ENCODE measurements around the gene PDZRN3. TPM values are rescaled to one million over a fixed set of nuclear protein-coding genes. Genes with fewer than 3 reads are reported as not detected.

Gene PDZRN3
- total RNA-seq, 1 experiment from 2014 or later = not detected

DNA sequence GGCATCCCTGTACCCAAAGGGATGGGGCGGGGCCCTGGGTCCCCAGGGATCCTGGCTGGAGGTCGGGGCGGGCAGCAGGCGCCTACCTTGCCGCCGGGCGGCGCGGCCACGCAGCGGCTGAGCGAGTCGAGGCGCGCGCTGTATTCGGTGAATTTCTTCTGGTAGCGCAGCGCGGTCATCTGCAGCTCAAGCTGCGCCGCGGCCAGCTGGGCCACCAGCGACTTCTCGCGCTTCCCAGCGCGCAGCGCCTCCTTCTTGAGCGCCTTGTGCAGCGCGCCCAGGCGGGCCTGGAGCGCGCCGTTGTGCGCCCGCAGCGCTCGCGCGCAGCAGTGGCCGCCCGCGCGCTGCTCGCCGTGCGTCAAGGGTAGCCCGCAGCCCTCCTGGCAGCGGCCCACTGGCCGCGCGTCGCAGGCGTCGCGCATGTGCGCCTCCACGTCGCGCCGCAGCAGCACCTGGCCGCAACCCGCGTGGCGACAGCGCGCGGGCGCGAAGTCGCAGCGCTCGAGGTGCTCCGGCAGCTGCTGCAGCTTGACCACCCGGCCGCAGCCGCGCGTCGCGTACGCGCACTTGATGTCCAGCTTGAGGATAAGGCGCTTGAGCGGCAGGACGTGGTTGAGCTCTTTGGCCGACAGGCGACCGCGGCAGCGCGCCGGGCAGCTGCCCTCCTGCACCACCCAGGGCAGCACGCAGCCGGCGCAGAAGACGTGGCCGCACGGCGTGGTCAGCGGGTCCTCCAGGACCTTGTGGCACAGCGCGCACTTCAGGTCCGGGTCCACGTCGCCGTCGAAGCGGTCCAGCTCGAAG, 522 bp downstream of the PDZRN3 start:
- Histone ChIP-seq H3K9me3 (ENCODE audit: insufficient read depth, low read depth) (no peaks in the 10 kb centered on the region), H3K36me3 (ENCODE audit: low read depth) (no peaks in the 10 kb centered on the region), H3K4me3 (no peak overlapping the region), H3K4me2 (no peak overlapping the region), H3K27ac (no peak overlapping the region), H3K27me3 (ENCODE audit: insufficient read depth, low read depth) (no peaks in the 10 kb centered on the region; the same call in 1 of the 2 replicates), H2AFZ (no peak overlapping the region), H4K20me1 (ENCODE audit: insufficient read depth) (no peaks in the 10 kb centered on the region), H3F3A (ENCODE audit: insufficient read depth, low read depth) (no peaks in the 10 kb centered on the region), H3K79me2 (ENCODE audit: low read depth) (no peaks in the 10 kb centered on the region), H3K9me2 (ENCODE audit: insufficient read depth) (no peaks in the 10 kb centered on the region), H3K4me1 (replicated peaks; ENCODE audit: insufficient read depth) (no peaks in the 10 kb centered on the region)
- CTCF ChIA-PET = no interaction called here
- BruUV-seq (replicated peaks) = no TSS peak
- intact Hi-C loops (cut with micrococcal nuclease; ENCODE audit: unreplicated experiment) = no loop called here
- no peak for DNase-seq
- TF ChIP-seq EZH2 (IDR thresholded peaks at IDR 0.05; ENCODE audit: low read depth) (no peak), CTCF (conservative IDR thresholded peaks at IDR 0.05) (no peak)
- POLR2A ChIA-PET (ENCODE audit: unreplicated experiment) = no interaction called here

GRCh38 chr3:73623346-73623745, 1.4 kb downstream of the PDZRN3 start:
- H3K9me3 ChIP-seq (ENCODE audit: insufficient read depth, low read depth) = no peaks in the 10 kb centered on the region
- intact Hi-C loops (cut with micrococcal nuclease; ENCODE audit: unreplicated experiment) = no loop called here
- no peaks in the 10 kb centered on the region for H3K36me3 ChIP-seq (ENCODE audit: low read depth)
- H3F3A ChIP-seq (ENCODE audit: insufficient read depth, low read depth) = no peaks in the 10 kb centered on the region
- no TSS peak for BruUV-seq (replicated peaks)
- no peak overlapping the region for H3K4me3 ChIP-seq
- H4K20me1 ChIP-seq (ENCODE audit: insufficient read depth) = no peaks in the 10 kb centered on the region
- no peak overlapping the region for H3K27ac ChIP-seq
- H3K27me3 ChIP-seq (ENCODE audit: insufficient read depth, low read depth) = no peaks in the 10 kb centered on the region; the same call in 1 of the 2 replicates
- no peaks in the 10 kb centered on the region for H3K9me2 ChIP-seq (ENCODE audit: insufficient read depth)
- no peak for TF ChIP-seq EZH2 (IDR thresholded peaks at IDR 0.05; ENCODE audit: low read depth)
- DNase-seq = no peak
- no peak overlapping the region for H2AFZ ChIP-seq
- ChIA-PET CTCF (no interaction called here), POLR2A (ENCODE audit: unreplicated experiment) (no interaction called here)
- no peaks in the 10 kb centered on the region for H3K4me1 ChIP-seq (replicated peaks; ENCODE audit: insufficient read depth)
- no peak overlapping the region for H3K4me2 ChIP-seq
- H3K79me2 ChIP-seq (ENCODE audit: low read depth) = no peaks in the 10 kb centered on the region

DNA sequence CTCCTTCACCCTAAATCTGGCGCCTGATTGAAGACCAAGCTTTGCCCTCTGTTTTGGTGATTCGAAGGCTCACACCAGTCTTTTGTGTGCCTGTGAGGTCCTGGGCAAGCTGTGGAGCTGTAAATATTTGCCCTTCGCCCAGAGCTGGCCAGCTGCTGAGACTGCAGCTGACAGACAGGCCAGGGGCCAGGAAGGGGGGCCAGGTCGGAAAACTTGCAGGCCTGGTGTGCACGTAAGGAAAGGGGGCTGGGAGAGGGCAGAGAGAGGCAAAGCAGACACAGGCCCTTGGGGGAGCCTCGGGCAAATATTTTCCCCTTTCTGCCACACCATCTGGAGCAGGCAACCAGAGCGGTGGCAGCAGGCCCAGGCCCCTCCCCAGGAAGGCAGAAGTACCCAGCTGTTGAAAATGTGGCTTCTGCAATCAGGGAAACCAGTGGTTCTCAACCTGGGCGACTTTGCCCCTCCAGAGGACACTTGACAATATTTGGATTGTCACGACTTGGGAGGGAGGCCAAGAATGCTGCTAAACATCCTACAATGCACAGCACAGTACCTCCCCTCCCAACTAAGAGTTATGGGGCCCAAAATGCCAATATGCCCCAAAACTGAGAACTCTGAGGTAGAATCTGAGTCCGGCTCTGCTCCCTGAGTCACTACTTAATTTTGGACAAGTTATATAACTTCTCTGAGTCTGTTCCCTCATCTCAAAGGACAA, 2.5 kb downstream of the PDZRN3 start:
- Histone ChIP-seq H3K9me2 (ENCODE audit: insufficient read depth) (no peaks in the 10 kb centered on the region), H3K27ac (no peak overlapping the region), H3K79me2 (ENCODE audit: low read depth) (no peaks in the 10 kb centered on the region), H3K4me2 (no peak overlapping the region), H3F3A (ENCODE audit: insufficient read depth, low read depth) (no peaks in the 10 kb centered on the region), H3K9me3 (ENCODE audit: insufficient read depth, low read depth) (no peaks in the 10 kb centered on the region), H4K20me1 (ENCODE audit: insufficient read depth) (no peaks in the 10 kb centered on the region), H3K4me3 (no peak overlapping the region), H3K27me3 (ENCODE audit: insufficient read depth, low read depth) (no peaks in the 10 kb centered on the region; the same call in 1 of the 2 replicates), H3K4me1 (replicated peaks; ENCODE audit: insufficient read depth) (no peaks in the 10 kb centered on the region), H2AFZ (no peak overlapping the region), H3K36me3 (ENCODE audit: low read depth) (no peaks in the 10 kb centered on the region)
- ChIA-PET CTCF (no interaction called here), POLR2A (ENCODE audit: unreplicated experiment) (no interaction called here)
- no peak for DNase-seq
- BruUV-seq (replicated peaks) = no TSS peak
- TF ChIP-seq CTCF (conservative IDR thresholded peaks at IDR 0.05) (no peak), EZH2 (IDR thresholded peaks at IDR 0.05; ENCODE audit: low read depth) (no peak)
- intact Hi-C loops (cut with micrococcal nuclease; ENCODE audit: unreplicated experiment) = no loop called here

Data from PC-9 (cell line).